ENCODE results near the gene NKIRAS1.

The NKIRAS1 gene

GRCh38 chr3:23934253-23934652, 17.5 kb upstream of the NKIRAS1 start:
- no peak for TF ChIP-seq SIN3A (IDR thresholded peaks at IDR 0.05; ENCODE audit: borderline replicate concordance, insufficient read depth, low read length)
- TF ChIP-seq FOXP2 (optimal IDR thresholded peaks at IDR 0.05; ENCODE audit: borderline replicate concordance, extremely low read depth, extremely low read length, insufficient read depth): no peak
- TF ChIP-seq POLR2AphosphoS5 (IDR thresholded peaks at IDR 0.05; ENCODE audit: low read depth, low read length): no peak
- TF ChIP-seq, protein P1, sequence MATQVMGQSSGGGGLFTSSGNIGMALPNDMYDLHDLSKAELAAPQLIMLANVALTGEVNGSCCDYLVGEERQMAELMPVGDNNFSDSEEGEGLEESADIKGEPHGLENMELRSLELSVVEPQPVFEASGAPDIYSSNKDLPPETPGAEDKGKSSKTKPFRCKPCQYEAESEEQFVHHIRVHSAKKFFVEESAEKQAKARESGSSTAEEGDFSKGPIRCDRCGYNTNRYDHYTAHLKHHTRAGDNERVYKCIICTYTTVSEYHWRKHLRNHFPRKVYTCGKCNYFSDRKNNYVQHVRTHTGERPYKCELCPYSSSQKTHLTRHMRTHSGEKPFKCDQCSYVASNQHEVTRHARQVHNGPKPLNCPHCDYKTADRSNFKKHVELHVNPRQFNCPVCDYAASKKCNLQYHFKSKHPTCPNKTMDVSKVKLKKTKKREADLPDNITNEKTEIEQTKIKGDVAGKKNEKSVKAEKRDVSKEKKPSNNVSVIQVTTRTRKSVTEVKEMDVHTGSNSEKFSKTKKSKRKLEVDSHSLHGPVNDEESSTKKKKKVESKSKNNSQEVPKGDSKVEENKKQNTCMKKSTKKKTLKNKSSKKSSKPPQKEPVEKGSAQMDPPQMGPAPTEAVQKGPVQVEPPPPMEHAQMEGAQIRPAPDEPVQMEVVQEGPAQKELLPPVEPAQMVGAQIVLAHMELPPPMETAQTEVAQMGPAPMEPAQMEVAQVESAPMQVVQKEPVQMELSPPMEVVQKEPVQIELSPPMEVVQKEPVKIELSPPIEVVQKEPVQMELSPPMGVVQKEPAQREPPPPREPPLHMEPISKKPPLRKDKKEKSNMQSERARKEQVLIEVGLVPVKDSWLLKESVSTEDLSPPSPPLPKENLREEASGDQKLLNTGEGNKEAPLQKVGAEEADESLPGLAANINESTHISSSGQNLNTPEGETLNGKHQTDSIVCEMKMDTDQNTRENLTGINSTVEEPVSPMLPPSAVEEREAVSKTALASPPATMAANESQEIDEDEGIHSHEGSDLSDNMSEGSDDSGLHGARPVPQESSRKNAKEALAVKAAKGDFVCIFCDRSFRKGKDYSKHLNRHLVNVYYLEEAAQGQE (IDR thresholded peaks at IDR 0.05; ENCODE audit: insufficient read depth in 1 of 2, low read depth in 2 of 2, low read length in 2 of 2): no peak
- no peak for TF ChIP-seq TAF1 (IDR thresholded peaks at IDR 0.05; ENCODE audit: borderline replicate concordance, insufficient read depth, low read length)

GRCh38 chr3:23932571-23932970, 15.8 kb upstream of the NKIRAS1 start:
- TF ChIP-seq POLR2AphosphoS5 (IDR thresholded peaks at IDR 0.05; ENCODE audit: low read depth, low read length) (no peak), SIN3A (IDR thresholded peaks at IDR 0.05; ENCODE audit: borderline replicate concordance, insufficient read depth, low read length) (no peak), TAF1 (IDR thresholded peaks at IDR 0.05; ENCODE audit: borderline replicate concordance, insufficient read depth, low read length) (no peak), FOXP2 (optimal IDR thresholded peaks at IDR 0.05; ENCODE audit: borderline replicate concordance, extremely low read depth, extremely low read length, insufficient read depth) (no peak)
- TF ChIP-seq, protein P1 (IDR thresholded peaks at IDR 0.05; ENCODE audit: insufficient read depth in 1 of 2, low read depth in 2 of 2, low read length in 2 of 2): no peak

- TF ChIP-seq, protein P1 (IDR thresholded peaks at IDR 0.05; ENCODE audit: insufficient read depth in 1 of 2, low read depth in 2 of 2, low read length in 2 of 2): no peak
- TF ChIP-seq FOXP2 (optimal IDR thresholded peaks at IDR 0.05; ENCODE audit: borderline replicate concordance, extremely low read depth, extremely low read length, insufficient read depth) (no peak), SIN3A (IDR thresholded peaks at IDR 0.05; ENCODE audit: borderline replicate concordance, insufficient read depth, low read length) (no peak), POLR2AphosphoS5 (IDR thresholded peaks at IDR 0.05; ENCODE audit: low read depth, low read length) (no peak), TAF1 (IDR thresholded peaks at IDR 0.05; ENCODE audit: borderline replicate concordance, insufficient read depth, low read length) (no peak)
Measured at GRCh38 chr3:23931597-23931996, 14.8 kb upstream of the NKIRAS1 start.

GRCh38 chr3:23928524-23928923, 11.7 kb upstream of the NKIRAS1 start:
- TF ChIP-seq TAF1 (IDR thresholded peaks at IDR 0.05; ENCODE audit: borderline replicate concordance, insufficient read depth, low read length) (no peak), FOXP2 (optimal IDR thresholded peaks at IDR 0.05; ENCODE audit: borderline replicate concordance, extremely low read depth, extremely low read length, insufficient read depth) (no peak)
- TF ChIP-seq, protein P1 (IDR thresholded peaks at IDR 0.05; ENCODE audit: insufficient read depth in 1 of 2, low read depth in 2 of 2, low read length in 2 of 2): no peak

DNA sequence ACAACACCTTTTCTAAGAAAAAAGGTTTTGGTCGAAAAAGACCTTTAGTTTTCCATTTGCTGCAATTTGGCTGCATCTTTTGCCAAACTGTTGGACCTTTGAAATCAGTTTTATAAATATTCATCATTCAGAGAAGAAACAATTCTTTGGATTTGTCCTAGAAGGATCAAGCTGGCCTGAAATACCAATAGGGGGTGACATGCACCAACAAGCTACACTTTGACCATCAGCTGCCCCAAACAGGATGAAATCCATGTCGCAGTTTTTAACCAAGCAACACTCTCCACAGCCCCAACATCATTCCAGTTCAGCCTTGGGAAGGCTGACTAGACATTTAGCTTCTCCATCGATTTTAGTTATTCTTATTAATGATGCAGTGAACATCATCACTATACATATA, 9.9 kb upstream of the NKIRAS1 start:
- TF ChIP-seq, protein P1 (IDR thresholded peaks at IDR 0.05; ENCODE audit: insufficient read depth in 1 of 2, low read depth in 2 of 2, low read length in 2 of 2): no peak
- no peak for TF ChIP-seq POLR2AphosphoS5 (IDR thresholded peaks at IDR 0.05; ENCODE audit: low read depth, low read length)
- TF ChIP-seq SIN3A (IDR thresholded peaks at IDR 0.05; ENCODE audit: borderline replicate concordance, insufficient read depth, low read length): no peak
- no peak for TF ChIP-seq TAF1 (IDR thresholded peaks at IDR 0.05; ENCODE audit: borderline replicate concordance, insufficient read depth, low read length)
- no peak for TF ChIP-seq FOXP2 (optimal IDR thresholded peaks at IDR 0.05; ENCODE audit: borderline replicate concordance, extremely low read depth, extremely low read length, insufficient read depth)

Data from PFSK-1 (cell line).